KBM-7 (cell line): ENCODE measurements around the gene TBCCD1.
A peak's percentile ranks its signal among the peaks of the same experiment; 100 is the strongest.

ENCODE experiments used
- DNase-seq: peaks from one replicate; pipeline ENCODE4 v3.0.0-alpha.2; 2015
- in situ Hi-C: fragments of 300-500 bp; cut with MboI; formaldehyde crosslinking; loops from 2 replicates; pipeline ENCODE4 v1.14.3; 2020; ENCODE audit warnings: low sequenced_read_pairs, low pct_unique_long_range_greater_than_20kb, mixed read lengths

TBCCD1 gene

DNA sequence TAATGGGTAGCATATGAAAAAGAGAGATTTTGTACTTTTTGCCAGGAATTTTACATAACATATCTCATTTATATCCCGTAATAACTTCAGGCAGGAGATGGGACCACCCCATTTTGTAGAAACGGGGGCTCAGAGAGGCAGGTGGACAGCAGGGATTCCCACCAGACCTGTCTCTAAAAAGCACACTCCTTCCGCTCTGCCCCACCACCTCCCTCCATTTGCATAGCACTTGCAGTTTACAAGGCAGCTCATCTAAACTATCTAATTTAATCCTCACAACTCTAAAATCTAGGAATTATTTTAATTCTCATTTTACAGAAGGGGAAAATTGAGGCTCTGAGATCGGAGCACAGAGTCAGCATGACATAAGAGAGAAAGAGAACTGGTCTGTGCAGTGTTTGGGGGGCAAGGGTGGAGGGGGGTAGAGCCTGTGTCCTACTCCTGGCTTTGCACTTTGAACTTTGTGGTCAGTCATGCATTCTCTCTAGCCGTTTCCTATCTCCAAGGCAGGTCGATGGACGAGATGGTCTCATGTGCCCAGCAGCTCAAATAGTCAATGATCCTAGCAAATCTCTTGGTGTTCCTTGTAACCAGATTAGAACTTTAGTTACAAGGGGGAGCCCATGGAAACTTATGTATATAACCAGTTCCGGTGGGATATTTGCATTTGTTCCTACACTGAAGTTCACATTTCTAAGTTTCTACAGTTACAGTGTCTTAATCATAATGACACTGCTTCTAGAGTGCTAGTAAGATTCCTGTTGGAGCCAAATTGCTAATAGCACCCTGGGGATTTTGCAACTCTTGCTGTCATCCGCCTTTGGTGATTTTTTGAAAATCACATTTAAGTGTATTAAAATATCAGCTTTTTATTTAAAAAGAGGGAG is 41.5 kb downstream of the TBCCD1 start:
- DNase-seq, result no peak
- in situ Hi-C loops, result loop anchor here (25.0 kb wide), 2 partner anchors 263 to 538 kb away; no protein-coding TSS in a partner anchor

DNA sequence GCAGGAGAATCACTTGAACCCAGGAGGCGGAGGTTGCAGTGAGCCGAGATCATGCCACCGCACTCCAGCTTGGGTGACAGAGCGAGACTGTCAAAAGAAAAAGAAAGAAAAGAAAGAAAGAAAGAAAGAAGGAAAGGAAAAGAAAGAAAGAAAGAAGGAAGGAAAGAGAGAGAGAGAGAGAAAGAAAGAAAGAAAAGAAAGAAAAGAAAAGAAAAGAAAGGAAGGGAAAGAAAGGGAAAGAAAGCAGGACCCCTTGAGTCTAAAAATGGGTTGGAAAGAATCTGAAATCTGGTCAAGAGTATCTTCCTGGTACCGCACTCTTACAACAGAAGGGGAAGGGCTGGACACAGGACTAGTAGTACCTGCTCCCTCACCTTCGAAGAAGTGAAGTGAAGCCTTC is 42.5 kb downstream of the TBCCD1 start:
- in situ Hi-C loops, result loop anchor here (25.0 kb wide), 2 partner anchors 262 to 537 kb away; no protein-coding TSS in a partner anchor
- DNase-seq, result no peak

DNA sequence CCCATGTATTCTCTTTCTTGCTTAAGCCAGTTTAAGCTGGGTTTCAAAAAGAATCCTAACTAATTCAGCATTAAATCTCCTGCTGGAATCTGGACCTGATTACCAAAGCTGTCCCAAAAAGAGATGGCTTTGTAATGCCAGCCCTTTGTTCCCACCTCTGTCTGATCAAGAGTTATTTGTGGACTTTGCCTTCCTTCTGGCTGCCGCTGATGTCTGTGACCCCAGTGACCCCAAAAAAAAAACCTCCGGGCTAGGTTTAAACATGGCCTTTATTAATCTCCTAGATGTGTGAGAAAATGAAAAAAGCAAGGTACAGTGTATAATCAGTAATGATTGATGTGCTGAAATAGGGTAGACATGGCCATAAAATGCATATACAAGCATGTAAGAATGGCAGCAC is 43.7 kb downstream of the TBCCD1 start:
- DNase-seq, result no peak
- in situ Hi-C loops, result no loop called here

DNA sequence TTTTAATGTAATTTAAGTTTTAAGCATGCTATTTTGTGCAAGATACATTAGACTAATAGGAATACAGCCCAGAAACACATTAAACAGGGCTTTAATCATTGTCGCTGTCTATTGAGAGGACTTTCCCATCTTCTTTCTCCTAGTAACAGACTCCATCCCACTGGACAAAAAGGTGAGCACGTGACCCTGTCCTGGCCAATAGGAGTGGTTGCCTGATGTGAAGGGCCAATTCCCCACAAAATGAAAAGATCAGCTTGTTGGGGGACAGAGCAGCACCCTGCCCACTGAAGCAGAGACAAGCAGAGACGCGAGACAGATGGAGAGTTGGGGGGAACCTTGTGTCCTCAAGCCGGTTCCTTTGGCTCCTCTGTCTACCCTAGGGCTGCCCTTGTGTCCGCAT is 44.1 kb downstream of the TBCCD1 start:
- in situ Hi-C loops, result no loop called here
- DNase-seq, result no peak

DNA sequence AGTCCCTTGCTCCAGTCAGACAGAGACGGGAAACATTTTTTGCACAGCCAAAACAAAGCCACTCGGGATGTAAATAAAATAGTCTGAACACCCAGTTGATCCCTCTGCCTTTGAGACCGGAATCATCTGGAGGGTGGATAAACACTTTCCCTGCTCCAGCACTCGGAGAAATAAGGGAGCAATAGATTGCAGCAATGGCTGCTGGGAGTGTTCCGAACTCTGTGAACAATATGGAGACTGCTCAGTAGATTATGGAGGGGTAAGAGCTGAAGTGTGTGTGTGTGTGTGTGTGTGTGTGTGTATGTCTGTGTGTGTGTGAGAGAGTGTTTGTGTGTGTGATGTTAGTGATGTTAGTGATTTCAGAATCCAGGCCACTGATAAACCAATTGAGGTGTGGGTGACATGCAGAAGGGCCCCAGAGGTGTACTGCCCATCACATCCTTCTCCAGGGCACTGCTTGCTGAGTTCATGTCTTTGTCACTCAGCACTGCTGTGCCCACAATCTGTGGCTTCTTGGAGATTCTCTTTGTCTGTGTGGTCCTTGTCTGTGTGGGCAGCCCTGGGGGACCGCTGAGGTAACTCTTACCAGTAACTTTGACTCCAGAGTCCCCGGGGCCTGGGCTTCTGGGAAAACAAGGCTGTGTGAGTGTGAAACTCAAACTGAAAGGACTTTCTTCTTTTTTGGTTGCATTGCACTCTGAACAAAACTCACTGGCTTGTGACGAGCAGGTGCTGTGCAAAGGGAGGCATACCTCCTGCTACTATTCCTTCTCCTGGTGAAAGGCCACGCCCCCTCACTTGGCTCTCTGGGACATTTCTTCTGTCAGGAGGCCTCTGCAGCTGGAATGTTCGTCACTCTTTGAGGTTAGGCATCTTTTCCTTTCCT is 45.9 kb downstream of the TBCCD1 start:
- DNase-seq, result no peak
- in situ Hi-C loops, result no loop called here

DNA sequence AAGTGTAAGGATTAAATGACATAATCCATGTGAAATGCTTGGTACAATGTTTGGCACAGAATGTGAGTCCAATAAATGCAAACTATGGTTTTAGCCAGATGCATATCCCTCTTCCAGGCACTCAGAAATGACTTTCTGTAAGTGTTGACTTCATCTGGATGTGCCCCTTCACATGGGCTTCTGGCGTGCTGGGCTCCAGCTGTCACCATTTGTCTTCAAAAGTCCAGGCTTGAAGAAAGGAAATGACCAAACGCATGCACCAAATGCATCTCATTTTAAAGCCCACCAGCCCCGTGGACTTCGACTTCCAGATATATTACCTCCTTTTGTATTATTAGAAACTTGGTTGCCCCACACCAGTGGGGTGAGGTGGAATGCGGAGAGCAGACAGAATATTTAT is 46.7 kb downstream of the TBCCD1 start:
- DNase-seq, result no peak
- in situ Hi-C loops, result no loop called here

DNA sequence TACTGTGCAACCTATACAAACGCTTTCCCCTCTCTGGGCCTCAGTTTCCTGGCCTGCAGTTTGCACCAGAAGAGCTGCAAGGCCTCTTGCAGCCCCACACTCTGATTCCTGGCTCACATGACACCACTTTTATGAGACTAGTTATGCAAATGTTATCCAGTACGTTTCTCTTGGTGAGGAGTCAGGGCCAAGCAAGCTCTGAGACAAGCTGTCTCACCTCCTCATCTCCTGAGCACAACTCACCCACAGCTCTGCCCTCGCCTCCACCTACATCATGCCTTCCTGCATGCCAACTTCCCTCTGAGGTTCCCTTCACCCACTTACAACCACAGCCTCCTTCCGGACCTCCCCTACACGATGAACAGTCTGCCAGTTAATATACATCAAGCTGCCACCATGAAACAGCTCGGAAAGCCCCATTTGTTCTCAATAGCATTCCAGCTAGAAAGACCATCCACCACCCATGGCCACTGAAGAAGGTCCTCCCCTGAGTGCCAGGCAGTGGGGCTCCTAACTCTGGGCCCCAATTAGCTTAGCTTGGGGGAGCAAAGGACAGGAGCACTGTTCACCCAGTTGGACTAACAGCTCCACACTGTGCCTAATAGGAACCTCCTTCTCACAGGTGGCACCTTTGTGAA is 48.0 kb downstream of the TBCCD1 start:
- in situ Hi-C loops, result no loop called here
- DNase-seq, result peak; percentile 26

DNA sequence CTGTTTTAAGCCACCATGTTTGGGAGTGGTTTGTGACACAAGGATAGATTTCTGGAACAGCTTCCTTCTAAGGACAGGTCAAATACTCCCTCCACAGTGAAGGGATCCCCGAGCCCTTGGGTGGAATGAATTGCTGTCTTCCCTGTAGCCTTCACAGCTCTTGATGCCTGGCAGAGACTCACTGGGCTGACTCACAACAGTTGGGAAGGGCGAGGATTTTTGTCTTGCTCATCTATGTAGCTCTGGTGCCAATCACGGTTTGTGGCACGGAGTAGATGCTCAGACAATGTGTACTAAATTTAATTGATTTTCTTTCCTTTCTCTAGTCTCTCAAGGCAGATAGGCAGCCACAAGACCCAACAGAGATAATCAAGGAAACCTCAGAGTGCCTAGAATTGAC is 49.9 kb downstream of the TBCCD1 start:
- in situ Hi-C loops, result no loop called here
- no peak for DNase-seq

DNA sequence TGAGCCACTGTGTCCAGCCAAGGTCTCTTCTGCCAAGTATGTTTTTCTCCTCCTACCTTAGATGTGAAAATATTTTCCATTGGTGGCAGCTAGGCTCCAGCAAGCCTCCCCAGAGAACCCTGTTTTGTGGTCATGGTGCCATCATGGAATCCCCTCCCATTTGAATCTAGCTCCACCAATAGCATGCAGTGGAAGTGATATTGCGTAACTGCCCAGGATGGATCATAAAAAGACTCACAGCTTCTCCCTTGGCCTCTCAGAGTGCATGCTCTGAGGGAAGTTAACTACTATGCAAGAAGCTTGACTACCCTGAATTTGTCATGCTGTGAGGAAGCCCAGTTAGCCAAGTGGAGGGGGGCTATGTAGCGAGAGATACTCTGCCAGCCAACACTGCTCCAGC is 50.5 kb downstream of the TBCCD1 start:
- DNase-seq, result peak; percentile 22
- in situ Hi-C loops, result no loop called here

DNA sequence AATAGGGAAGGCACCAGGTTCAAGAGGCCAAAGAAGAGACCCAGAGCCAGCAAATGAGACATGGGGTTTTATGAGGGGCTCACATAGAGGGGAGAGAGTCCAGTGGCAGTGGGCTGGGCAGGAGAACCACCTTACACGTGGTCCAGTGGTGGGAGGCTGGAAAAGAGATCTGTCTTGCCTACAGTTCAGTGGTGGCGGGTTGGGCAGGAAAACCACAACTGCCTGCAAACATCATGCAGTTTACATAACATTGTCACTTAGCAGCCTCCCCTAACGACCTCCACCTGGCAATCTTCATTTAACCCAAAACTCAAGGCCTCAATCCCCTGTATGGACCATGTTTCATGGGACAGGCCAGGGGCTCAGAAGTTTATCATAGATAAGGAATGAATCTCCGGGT is 52.0 kb downstream of the TBCCD1 start:
- DNase-seq, result peak; percentile 63
- in situ Hi-C loops, result no loop called here

DNA sequence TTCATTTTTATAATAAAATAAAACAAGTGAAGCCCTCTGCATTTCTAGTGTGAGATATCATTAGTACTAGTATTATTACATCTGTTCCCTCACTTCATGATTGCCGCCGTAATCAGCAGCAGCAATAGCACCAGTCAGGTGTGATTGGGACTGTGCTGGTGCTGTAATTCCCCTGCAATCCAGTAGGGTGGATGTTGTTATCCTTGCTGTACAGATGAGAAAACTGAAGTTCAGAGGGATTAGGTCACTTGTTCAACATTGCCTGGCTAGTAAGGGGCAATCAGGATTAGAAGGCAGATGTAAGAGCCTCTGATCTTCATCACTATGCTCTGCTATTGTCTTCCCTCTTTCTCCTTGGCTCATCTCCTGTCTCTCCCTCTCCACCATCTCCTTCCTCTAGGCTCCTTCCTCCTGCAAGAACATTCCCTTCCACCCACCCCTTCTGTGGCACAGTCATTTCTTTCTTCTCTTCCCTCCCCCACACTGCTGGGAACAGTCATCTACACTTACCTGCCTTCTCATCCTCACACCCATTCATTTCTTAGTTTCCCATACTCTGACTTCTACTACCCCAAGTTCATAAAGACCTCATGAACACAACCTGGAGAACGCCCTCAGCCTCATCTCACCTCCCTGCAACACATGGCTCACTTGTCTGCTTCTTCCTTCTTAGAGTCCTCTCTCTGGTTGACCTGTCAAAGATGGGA is 52.7 kb downstream of the TBCCD1 start:
- DNase-seq, result peak; percentile 24
- in situ Hi-C loops, result no loop called here

DNA sequence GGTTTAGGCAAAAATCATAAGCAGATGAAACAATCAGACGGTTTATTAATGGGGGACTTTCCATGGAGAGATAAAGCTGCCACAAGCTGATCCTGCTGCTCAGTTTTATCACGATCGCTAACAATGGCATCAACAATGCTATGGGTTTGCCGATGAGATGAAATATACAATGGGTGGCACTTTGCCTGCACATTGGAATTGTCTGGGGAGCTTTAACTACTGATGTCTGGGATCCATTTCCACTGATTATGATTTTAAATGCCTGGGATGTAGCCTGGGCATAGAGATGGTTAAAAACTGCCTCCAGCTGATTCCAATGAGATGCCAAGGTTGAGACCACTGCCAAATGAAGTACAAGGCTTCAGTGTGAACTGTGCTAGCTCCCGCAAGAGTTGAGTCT is 53.8 kb downstream of the TBCCD1 start:
- in situ Hi-C loops, result no loop called here
- no peak for DNase-seq

DNA sequence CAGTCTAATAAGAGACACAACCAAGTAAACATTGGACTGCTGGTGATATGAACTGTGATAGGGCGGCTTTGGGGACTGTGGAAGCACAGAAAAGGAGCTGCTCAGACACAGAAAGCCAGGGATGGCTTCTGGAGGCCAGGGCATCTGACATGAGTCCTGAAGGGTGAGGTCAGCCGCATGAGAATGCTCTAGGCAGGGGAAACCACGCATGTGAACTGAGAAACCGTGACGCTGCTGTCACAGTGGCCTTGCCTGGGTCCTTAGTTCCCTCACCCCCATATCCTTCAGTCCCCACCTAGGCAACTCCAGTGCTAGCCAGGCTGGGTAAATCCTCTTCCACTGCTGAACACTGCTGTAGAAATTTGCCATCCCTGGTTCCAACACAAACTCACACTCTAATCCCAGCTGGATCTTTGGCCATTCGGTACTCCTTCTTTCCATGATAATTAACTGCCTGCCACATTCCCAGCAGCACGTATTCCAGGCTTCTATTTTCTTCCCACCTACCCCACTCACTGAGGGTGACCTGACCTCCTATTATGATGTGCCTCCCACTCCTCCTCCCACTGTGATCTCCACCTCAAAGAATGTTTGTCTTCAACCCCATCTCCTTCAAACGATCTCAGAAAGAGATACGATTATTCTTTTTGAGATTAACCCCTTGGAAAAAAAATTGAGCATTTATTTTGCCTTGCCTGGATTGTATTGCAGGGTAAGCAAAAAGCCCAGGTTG is 54.4 kb downstream of the TBCCD1 start:
- no peak for DNase-seq
- in situ Hi-C loops, result no loop called here

DNA sequence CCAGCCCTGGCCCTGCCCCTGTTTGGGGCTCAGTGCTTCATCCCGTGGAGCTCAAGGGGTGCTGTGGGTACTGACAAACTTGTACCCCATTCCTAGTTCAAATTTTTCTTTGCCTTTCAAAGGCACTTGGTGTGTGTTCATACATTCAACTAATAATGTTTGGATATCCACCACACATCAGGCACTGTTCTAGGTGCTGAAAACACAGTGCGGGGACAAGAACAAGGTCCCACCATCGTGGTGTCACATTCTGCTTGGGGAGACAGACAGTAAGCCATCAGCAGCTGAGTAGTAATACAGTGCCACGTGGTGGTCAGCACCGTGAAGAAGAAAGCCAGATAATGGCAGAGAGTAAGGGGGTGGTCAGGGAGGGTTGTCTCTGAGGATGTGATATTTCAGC is 55.4 kb downstream of the TBCCD1 start:
- no peak for DNase-seq
- in situ Hi-C loops, result no loop called here

DNA sequence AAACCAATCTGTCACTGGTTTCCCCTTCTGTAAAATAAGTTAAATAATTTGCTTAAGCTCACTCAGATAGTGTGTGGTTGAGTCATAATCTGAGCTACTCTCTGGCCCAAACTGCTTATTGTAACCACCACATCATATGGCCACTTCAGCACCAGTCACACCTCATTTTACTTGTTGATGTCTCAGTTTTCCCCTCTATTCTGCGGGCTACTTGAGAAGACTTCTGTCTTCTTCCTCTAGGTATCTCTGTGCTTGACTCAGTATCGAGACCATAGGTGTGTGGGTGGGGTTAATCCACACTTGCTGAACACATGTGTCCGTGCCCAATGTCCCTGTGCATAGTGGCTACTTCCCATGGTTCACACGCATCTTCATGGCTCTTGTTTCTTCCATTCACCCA is 55.9 kb downstream of the TBCCD1 start:
- DNase-seq, result no peak
- in situ Hi-C loops, result no loop called here

DNA sequence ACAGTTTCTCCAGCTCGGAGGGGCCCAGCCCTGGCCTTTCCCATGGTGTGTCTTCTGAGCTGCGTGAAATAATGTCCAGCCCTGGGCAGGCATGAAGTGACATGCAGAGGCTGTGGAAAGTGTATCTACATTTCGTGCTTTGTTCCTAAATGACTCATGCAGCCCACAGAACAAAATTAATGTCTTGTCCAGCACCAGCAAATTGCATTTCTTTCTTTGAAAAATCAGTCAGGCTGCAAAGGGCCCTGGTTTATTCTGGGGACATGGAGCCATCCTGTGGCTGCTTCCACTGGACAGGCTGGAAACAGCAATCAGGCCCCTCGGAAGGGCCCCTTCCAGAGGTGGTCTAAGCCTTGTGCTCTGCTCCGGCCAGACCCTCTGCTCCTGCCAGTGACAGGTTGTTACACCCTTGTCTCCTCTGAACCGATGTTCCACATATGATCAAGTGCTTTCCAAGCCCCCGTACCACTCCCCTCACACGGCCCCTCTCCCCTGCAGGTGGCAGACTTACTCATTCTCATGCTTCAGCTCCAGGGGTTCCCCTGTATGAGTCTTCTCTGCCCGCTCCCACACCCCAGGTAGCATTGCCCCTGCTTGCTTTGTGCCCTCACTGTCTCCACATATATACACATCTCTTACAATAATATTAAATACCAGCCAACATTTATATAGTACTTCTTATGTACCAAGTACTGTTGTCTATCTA is 56.6 kb downstream of the TBCCD1 start:
- no peak for DNase-seq
- in situ Hi-C loops, result no loop called here

DNA sequence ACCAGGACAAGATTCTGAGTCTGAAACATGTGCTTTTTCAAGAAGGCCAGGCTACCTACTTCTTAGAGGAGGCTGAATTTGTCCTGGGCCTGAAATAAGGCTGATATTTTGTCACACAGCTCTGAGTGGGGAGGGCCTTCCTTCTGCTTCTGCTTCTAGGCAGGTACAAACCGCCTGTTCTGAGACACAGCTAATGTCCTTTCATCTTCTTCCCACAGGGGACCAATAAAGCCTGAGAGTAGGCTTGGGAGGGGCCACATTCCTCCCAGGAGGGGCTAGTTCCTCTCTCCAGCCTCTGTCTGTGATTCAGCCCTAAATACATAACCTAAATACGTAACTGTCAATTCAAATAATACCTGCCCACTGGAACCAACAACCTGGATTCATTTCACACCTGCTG is 57.7 kb downstream of the TBCCD1 start:
- in situ Hi-C loops, result no loop called here
- DNase-seq, result no peak

DNA sequence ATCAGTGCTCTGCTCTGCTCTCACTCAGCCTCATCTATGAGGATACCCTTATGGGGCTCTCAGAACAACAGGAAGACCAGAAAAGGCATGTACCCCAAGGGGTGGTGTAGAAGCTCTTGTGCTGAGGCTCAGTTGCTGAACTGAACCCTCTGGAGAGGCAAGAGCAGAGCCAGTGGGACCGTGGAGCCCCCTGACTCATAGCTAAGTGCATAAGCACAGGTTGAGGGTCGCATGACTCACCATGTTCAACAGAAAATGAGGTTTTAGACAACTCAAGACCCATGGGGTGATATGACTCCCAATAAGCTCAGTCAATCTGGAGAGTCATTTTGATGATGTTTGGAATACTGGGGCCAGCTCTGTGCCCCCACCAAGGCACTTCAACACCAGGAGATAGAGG is 60.3 kb downstream of the TBCCD1 start:
- in situ Hi-C loops, result no loop called here
- DNase-seq, result no peak
